ENCODE results near the gene MYO1C. TPM values are rescaled to one million over a fixed set of nuclear protein-coding genes. Genes with fewer than 3 reads are reported as not detected.

MYO1C gene
- 155 and 224 TPM in 2 replicates for total RNA-seq

GRCh38 chr17:1492249-1493206 lies at the start of gene MYO1C:
Gene MYO1C, minus strand, starts transcription at chr17:1492686. Its CDS starts 199 bp downstream, at chr17:1492487.

GRCh38 chr17:1516388-1517161 lies 24.1 kb upstream of the MYO1C start, which contains the start of gene INPP5K:
Gene INPP5K, minus strand, starts transcription at chr17:1516612. Its CDS starts 113 bp downstream, at chr17:1516499.

GRCh38 chr17:1455797-1456599 lies 36.5 kb downstream of the MYO1C start, which contains the start of gene CRK:
Gene CRK, minus strand, starts transcription at chr17:1456232. Its CDS starts 115 bp downstream, at chr17:1456117.

Other genes starting within 250 kb of the MYO1C start
- gene BHLHA9, start 222.2 kb downstream of the MYO1C start, total RNA-seq: not detected in 2 replicates
- gene TRARG1, start 213.0 kb downstream of the MYO1C start, total RNA-seq: not detected in 2 replicates
- gene YWHAE, start 92.5 kb downstream of the MYO1C start, total RNA-seq: 496 and 498 TPM in 2 replicates
- 125 and 130 TPM in 2 replicates for gene CRK, start 36.5 kb downstream of the MYO1C start, total RNA-seq
- 39.2 and 40.7 TPM in 2 replicates for gene INPP5K, start 23.9 kb upstream of the MYO1C start, total RNA-seq
- gene PITPNA, start 70.1 kb upstream of the MYO1C start, total RNA-seq: 20.7 and 25.0 TPM in 2 replicates
- gene SLC43A2, start 136.1 kb upstream of the MYO1C start, total RNA-seq: 14.7 and 25.5 TPM in 2 replicates
- 75.1 and 96.1 TPM in 2 replicates for gene SCARF1, start 153.0 kb upstream of the MYO1C start, total RNA-seq
- gene RILP, start 157.2 kb upstream of the MYO1C start, total RNA-seq: 9.3 and 9.6 TPM in 2 replicates
- gene PRPF8, start 192.2 kb upstream of the MYO1C start, total RNA-seq: 104 and 106 TPM in 2 replicates
- gene TLCD2, start 217.7 kb upstream of the MYO1C start, total RNA-seq: 1.1 and 1.6 TPM in 2 replicates
- gene WDR81, start 232.0 kb upstream of the MYO1C start, total RNA-seq: 13.8 and 16.8 TPM in 2 replicates

Measured in endothelial cell of coronary artery (primary cell).